HG02763 (cell line): ENCODE results near the gene FIGLA.
"Not testable (repeated sequence)": the region's sequence is repeated elsewhere in the genome, so short reads cannot be mapped to it uniquely, and the experiment has no call there.

Experiments used
- ATAC-seq: cut with Tn5 transposase; IDR thresholded peaks from one replicate; pipeline ENCODE4 v1.9.1; 2021; ENCODE audit warnings: mild to moderate bottlenecking, moderate library complexity; ENCODE audit not compliant: unreplicated experiment

Gene FIGLA

GRCh38 chr2:70747284-70747683, 43.2 kb downstream of the FIGLA start:
- ATAC-seq, result no peak

DNA sequence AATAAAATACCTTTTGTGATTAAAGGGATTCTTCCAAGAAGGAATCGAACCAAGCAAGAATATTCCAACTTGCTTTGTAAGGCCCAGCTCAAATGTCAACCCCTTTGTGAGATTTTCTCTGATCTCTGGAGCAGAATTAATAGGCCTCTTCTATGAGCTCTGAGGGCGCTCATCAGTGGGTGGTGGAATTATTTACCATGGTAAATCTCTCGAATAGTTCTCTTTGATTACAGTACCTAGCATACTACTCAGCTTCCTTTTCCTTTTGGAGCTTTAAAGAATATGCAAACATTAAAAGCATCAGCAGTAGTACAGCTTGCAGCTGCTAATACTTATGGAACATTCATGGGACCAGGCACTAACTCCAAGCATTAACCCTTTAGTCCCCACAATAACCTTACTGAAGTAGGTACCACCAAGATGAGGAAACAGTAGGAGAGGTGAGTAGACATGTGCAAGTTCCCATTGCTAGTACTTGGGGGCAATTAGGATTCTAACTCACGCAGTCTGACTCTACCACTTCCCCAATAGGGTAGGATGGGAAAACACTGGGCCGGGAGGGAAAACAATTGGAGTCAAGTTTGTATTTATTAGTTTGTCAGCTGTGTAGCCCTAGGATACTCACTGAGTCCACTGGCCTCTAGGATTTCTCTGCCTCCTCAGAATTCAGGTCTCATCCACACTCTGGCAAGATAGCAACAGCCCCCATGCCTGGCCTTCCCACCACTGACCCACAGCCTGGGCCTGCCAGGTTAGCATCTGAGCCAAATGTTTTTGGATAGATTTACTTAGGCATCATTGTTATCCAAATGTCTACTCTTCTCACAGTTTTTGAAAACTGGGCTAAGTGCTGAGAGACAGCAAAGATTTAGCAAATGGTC, 44.1 kb downstream of the FIGLA start:
- no peak for ATAC-seq

GRCh38 chr2:70745276-70745825, 45.1 kb downstream of the FIGLA start:
- ATAC-seq, result no peak

- ATAC-seq, result no peak
These were observed 46.0 kb downstream of the FIGLA start for GRCh38 chr2:70744397-70744796.

- no peak for ATAC-seq
These were observed 46.8 kb downstream of the FIGLA start for GRCh38 chr2:70743677-70744076.

DNA sequence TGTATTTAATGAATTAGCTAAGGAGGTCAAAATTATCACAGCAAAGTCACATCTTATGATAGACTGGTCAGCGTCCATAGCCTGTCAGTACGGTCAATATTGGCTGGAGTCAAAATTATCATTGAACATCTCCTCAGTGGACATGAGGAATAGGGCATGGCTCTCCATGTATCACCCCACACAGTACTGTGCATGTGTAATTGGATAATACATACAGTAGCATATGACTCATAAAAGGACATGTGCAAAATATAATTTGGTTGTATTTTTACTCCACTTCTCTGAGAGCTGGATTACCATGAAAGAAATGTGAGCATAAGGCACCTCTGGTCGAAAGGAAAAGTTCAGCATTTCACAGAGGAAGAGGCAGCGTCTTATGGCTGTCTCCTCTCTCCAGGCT, 47.4 kb downstream of the FIGLA start:
- ATAC-seq, result no peak

DNA sequence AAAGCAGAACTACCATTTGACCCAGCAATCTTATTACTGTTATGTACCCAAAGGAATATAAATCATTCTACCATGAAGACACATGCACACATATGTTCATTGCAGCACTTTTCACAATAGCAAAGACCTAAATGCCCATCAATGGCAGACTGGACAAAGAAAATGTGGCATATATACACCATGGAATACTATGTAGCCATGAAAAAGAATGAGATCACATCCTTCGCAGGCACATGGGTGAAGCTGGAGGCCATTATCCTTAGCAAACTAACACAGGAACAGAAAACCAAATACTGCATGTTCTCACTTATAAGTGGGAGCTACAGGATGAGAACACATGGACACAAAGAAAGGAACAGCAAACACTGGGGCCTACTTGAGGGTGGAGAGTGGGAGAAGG, 51.0 kb downstream of the FIGLA start:
- ATAC-seq, result not testable (repeated sequence)

GRCh38 chr2:70738159-70738558, 52.3 kb downstream of the FIGLA start:
- ATAC-seq, result no peak

GRCh38 chr2:70735071-70735470, 55.4 kb downstream of the FIGLA start:
- no peak for ATAC-seq

GRCh38 chr2:70733646-70734180, 56.7 kb downstream of the FIGLA start:
- ATAC-seq, result no peak

DNA sequence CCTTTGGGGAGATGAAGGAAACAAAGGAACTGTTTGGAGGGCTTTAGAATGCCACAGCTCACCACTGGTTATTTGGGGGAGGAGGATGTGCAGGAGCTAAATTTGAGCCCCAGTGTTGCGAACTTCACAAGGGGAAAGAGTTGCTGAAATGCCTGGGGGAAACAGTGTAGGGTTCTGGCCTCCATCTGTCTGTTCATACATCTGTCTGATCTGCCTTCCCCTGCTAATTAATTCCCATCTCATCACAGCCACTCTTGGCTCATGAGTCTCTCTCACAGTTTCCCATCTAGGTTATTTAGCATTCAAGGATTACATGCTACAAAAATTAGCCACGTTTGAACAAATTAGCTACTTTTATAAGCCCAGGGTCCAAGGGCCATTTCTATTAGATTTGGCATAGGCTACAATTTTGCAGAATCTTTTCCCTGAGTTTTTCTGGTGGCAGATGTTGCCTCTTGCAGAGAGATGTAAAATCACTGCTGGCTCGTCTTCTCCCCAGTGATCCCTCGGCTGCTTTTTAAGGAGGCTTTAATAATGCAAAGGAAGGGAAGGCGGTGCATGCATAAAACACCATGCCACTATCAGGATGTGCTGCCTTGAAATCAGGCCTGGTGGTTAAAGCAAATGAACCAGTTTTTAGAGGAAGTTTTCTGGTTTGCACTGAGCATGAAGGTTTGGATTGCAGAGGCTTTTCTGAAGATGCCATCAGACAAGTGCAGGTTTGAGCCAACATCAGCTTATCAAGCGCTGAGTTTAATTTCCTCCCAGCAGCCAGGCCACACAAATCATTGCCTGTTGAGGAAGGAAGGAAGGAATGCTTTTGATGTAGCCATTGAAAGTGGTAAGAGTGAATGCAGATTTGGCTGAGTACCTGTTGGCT, 57.4 kb downstream of the FIGLA start:
- no peak for ATAC-seq

DNA sequence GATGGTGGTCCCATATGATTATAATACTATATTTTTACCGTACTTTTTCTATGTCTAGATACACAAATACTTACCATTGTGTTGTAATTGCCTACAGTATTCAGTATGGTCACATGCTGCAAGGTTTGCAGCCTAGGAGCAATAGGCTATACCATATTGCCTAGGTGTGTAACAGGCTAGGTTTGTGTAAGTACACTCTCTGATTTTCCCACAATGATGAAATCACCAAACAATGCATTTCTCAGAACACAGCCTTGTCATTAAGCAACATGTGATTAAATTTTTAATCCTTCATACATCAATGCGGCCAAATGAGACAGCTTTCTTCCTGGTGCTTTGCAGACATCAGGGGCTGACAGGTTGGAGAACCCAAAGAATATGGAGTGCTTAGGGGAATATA, 59.7 kb downstream of the FIGLA start:
- ATAC-seq, result no peak

DNA sequence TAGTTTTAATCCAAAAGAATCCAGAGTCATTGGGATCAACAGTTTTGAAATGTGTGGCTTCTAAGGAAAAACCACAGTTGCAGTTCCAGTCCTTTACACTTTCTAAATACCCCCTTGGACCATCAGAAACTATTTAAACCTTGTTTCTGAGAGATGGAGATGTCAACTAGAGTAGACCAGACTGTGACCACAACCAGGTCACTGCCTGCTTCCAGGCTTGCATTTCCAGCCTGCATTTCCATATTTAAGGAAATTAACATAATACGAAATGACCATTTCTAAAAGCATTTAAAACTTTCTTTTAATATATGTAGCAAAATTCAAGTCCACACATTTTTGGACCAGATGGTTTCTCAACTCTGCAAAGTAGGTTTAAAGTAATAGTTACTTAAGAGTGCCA, 60.8 kb downstream of the FIGLA start:
- no peak for ATAC-seq

- no peak for ATAC-seq
These were observed 62.3 kb downstream of the FIGLA start for GRCh38 chr2:70728128-70728527.
